Measurements from ENCODE around the gene PRTFDC1. TPM values are rescaled to one million over a fixed set of nuclear protein-coding genes. Genes with fewer than 3 reads are reported as not detected.

The PRTFDC1 gene
- total and polyA plus RNA-seq, 2 of the 8 experiments (the other 6 are each of a cell fraction or from before 2014, with no cell fraction given), result 5.9 to 6.6 TPM

GRCh38 chr10:24800861-24801260 lies 151.5 kb downstream of the PRTFDC1 start:
- Histone ChIP-seq H3K4ac (replicated peaks; ENCODE audit: insufficient read length, low read depth, low read length) (no peak overlapping the region), H2BK15ac (ENCODE audit: low read length) (no peak overlapping the region), H3K18ac (ENCODE audit: extremely low read depth, low read length) (no peak overlapping the region), H3K79me2 (ENCODE audit: control insufficient read depth in 1 of 2, insufficient read depth in 2 of 2, low read length in 2 of 2) (no peaks in the 10 kb centered on the region), H3K27ac (ENCODE audit: low read depth, low read length) (no peak overlapping the region), H3K79me1 (ENCODE audit: low read depth, low read length) (no peaks in the 10 kb centered on the region), H3K9me3 (ENCODE audit: insufficient read depth in 2 of 2, low read depth in 1 of 2, low read length in 1 of 2) (no peaks in the 10 kb centered on the region), H2BK120ac (replicated peaks; ENCODE audit: low read depth, low read length) (no peak overlapping the region), H2BK5ac (ENCODE audit: low read depth, low read length) (no peak overlapping the region), H3K9ac (replicated peaks in 1 of 4; ENCODE audit: extremely low read depth in 1 of 4, low read depth in 3 of 4, low read length in 3 of 4) (no peak overlapping the region), H4K91ac (replicated peaks; ENCODE audit: insufficient read length, low read length) (no peak overlapping the region), H2BK12ac (ENCODE audit: low read depth, low read length) (no peak overlapping the region), H4K8ac (ENCODE audit: extremely low read depth, insufficient read depth, low read length) (no peak overlapping the region), H3K14ac (ENCODE audit: insufficient read length) (no peak overlapping the region), H3K4me3 (ENCODE audit: extremely low read depth in 1 of 4, insufficient read depth in 2 of 4, low read depth in 3 of 4, low read length in 4 of 4) (no peak overlapping the region), H2BK20ac (ENCODE audit: low read length) (no peak overlapping the region), H4K20me1 (replicated peaks in 1 of 2; ENCODE audit: control insufficient read depth in 1 of 2, insufficient read depth in 2 of 2, low read length in 2 of 2) (no peaks in the 10 kb centered on the region), H2AK5ac (ENCODE audit: low read depth, low read length) (no peak overlapping the region), H3K4me2 (ENCODE audit: insufficient read depth in 1 of 2, low read depth in 2 of 2, low read length in 2 of 2) (no peak overlapping the region), H3K23ac (ENCODE audit: insufficient read length) (no peak overlapping the region), H3K23me2 (ENCODE audit: low read depth, low read length) (no peaks in the 10 kb centered on the region), H3K27me3 (replicated peaks in 1 of 4; ENCODE audit: control insufficient read depth in 3 of 4, extremely low read depth in 1 of 4, insufficient read depth in 3 of 4, low read length in 3 of 4) (no peaks in the 10 kb centered on the region), H3K36me3 (ENCODE audit: control insufficient read depth in 2 of 4, insufficient read depth in 4 of 4, low read length in 3 of 4) (no peaks in the 10 kb centered on the region), H3K56ac (replicated peaks; ENCODE audit: insufficient read length, low read depth, low read length) (no peak overlapping the region), H3K4me1 (replicated peaks in 1 of 4; ENCODE audit: control insufficient read depth in 3 of 4, insufficient read depth in 4 of 4, low read length in 3 of 4) (no peaks in the 10 kb centered on the region), H2AFZ (ENCODE audit: low read length) (no peak overlapping the region), H4K5ac (ENCODE audit: insufficient read length, low read depth, low read length) (no peak overlapping the region)
- CTCF ChIA-PET (ENCODE audit: partially characterized antibody), result interaction anchor here (0.8 to 2.2 kb wide), 3 partner anchors 12 to 281 kb away, joined by 3 to 5 read pairs (median 4); no protein-coding TSS in a partner anchor
- POLR2A ChIA-PET (ENCODE audit: partially characterized antibody), result interaction anchor here (0.9 kb wide), 1 partner anchor 41 kb away, joined by 3 read pairs; no protein-coding TSS in a partner anchor
- DNase-seq (ENCODE audit: low read depth in 1 of 2, low spot score in 2 of 2) (no peak), FAIRE-seq (no peak)
- WGBS, 2 experiments (ENCODE audit: extremely low coverage in 1 of 2, insufficient coverage in 1 of 2, insufficient read length in 1 of 2, insufficient replicate concordance in 2 of 2, low coverage in 1 of 2, low lambda C conversion rate in 2 of 2, missing lambda C conversion rate in 1 of 2), result 91% methylated on average over 6 of the region's 6 CpGs; no CpG with 5 or more reads in 1 of the 2 experiments
- TF ChIP-seq TAF7 (optimal IDR thresholded peaks at IDR 0.05; ENCODE audit: borderline replicate concordance, low read depth, low read length), result no peak
- TF ChIP-seq CBX8 (IDR thresholded peaks at IDR 0.05; ENCODE audit: borderline replicate concordance, low read depth, low read length), result no peak
- no peak for TF ChIP-seq EP300 (IDR thresholded peaks at IDR 0.05; ENCODE audit: borderline replicate concordance in 1 of 2, low read depth in 2 of 2, low read length in 2 of 2)
- TF ChIP-seq RXRA (IDR thresholded peaks at IDR 0.05; ENCODE audit: insufficient read depth, low read depth, low read length), result no peak
- TF ChIP-seq SP2 (IDR thresholded peaks at IDR 0.05; ENCODE audit: low read length), result no peak
- TF ChIP-seq POU5F1 (IDR thresholded peaks at IDR 0.05; ENCODE audit: low read depth, low read length), result no peak
- no peak for TF ChIP-seq KDM4A (IDR thresholded peaks at IDR 0.05; ENCODE audit: low read depth, low read length, severe bottlenecking)
- TF ChIP-seq POLR2A (IDR thresholded peaks at IDR 0.05; ENCODE audit: control extremely low read depth in 1 of 2, low read depth in 2 of 2, low read length in 2 of 2), result no peak
- TF ChIP-seq RNF2 (IDR thresholded peaks at IDR 0.05; ENCODE audit: borderline replicate concordance, low read depth, low read length, missing control alignments, poor library complexity, severe bottlenecking), result no peak
- TF ChIP-seq KDM1A (IDR thresholded peaks at IDR 0.05; ENCODE audit: borderline replicate concordance, low read length), result no peak
- TF ChIP-seq SAP30 (IDR thresholded peaks at IDR 0.05; ENCODE audit: insufficient read depth, insufficient replicate concordance, low read length), result no peak
- no peak for TF ChIP-seq PHF8 (conservative IDR thresholded peaks at IDR 0.05; ENCODE audit: low read depth, low read length)
- TF ChIP-seq CBX5 (IDR thresholded peaks at IDR 0.05; ENCODE audit: low read depth, low read length), result no peak
- TF ChIP-seq FOSL1 (IDR thresholded peaks at IDR 0.05; ENCODE audit: insufficient read depth, low read depth, low read length), result no peak

Data from H1 (cell line).